Astrocyte of the cerebellum (primary cell): ENCODE results near the gene CUX1.
"Not testable (repeated sequence)": the region's sequence is repeated elsewhere in the genome, so short reads cannot be mapped to it uniquely, and the experiment has no call there.

Source experiments
- DNase-seq: peaks from one replicate; pipeline ENCODE4 v3.0.0-alpha.2; 2011; ENCODE audit warnings: low read depth
- H3K4me3 ChIP-seq: 2 replicates; pipeline ENCODE4 v1.5.1; 2011; ENCODE audit warnings: mild to moderate bottlenecking, low read depth, low read length, moderate library complexity
- in situ Hi-C: cut with HindIII; loops from 2 replicates; pipeline ENCODE4 v1.10.0; 2017; ENCODE audit warnings: low sequenced_read_pairs
- TF ChIP-seq, protein P1 (sequence below): IDR thresholded peaks from 2 replicates; pipeline ENCODE4 v1.5.1; 2012; ENCODE audit warnings: low read length, low read depth, moderate library complexity, mild to moderate bottlenecking; ENCODE audit errors: missing control alignments

Gene CUX1

DNA sequence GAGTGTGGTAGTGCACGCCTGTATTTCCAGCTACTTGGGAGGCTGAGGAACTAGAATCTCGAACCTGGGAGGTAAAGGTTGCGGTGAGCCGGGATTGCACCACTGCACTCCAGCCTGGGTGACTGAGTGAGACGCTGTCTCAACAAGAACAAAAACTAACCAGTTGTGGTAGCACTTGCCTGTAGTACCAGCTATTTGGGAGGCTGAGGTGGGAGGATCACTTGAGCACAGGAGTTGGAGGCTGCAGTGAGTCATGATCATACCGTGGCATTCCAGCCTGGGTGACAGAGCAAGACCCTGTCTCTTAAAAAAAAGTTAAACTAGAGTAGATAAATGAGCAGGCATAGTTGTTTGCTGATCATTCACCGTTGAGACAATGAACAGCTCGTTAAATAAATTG, 48.9 kb downstream of the CUX1 start:
- in situ Hi-C loops: no loop called here
- TF ChIP-seq, protein P1, sequence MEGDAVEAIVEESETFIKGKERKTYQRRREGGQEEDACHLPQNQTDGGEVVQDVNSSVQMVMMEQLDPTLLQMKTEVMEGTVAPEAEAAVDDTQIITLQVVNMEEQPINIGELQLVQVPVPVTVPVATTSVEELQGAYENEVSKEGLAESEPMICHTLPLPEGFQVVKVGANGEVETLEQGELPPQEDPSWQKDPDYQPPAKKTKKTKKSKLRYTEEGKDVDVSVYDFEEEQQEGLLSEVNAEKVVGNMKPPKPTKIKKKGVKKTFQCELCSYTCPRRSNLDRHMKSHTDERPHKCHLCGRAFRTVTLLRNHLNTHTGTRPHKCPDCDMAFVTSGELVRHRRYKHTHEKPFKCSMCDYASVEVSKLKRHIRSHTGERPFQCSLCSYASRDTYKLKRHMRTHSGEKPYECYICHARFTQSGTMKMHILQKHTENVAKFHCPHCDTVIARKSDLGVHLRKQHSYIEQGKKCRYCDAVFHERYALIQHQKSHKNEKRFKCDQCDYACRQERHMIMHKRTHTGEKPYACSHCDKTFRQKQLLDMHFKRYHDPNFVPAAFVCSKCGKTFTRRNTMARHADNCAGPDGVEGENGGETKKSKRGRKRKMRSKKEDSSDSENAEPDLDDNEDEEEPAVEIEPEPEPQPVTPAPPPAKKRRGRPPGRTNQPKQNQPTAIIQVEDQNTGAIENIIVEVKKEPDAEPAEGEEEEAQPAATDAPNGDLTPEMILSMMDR: no peak
- no peak overlapping the region for H3K4me3 ChIP-seq
- no peak for DNase-seq

GRCh38 chr7:101867265-101867664, 49.8 kb downstream of the CUX1 start:
- H3K4me3 ChIP-seq: no peak overlapping the region
- no peak for DNase-seq
- TF ChIP-seq, protein P1: no peak
- in situ Hi-C loops: no loop called here

- DNase-seq, H3K4me3 ChIP-seq, in situ Hi-C loops: not testable (repeated sequence)
These were observed 50.3 kb downstream of the CUX1 start for GRCh38 chr7:101867681-101868080.

GRCh38 chr7:101868191-101868950, 50.9 kb downstream of the CUX1 start:
- TF ChIP-seq, protein P1: no peak
- H3K4me3 ChIP-seq: no peak overlapping the region
- no peak for DNase-seq
- in situ Hi-C loops: no loop called here

- in situ Hi-C loops: no loop called here
- no peak for DNase-seq
- TF ChIP-seq, protein P1: no peak
These were observed 51.8 kb downstream of the CUX1 start for GRCh38 chr7:101869026-101869900.

DNA sequence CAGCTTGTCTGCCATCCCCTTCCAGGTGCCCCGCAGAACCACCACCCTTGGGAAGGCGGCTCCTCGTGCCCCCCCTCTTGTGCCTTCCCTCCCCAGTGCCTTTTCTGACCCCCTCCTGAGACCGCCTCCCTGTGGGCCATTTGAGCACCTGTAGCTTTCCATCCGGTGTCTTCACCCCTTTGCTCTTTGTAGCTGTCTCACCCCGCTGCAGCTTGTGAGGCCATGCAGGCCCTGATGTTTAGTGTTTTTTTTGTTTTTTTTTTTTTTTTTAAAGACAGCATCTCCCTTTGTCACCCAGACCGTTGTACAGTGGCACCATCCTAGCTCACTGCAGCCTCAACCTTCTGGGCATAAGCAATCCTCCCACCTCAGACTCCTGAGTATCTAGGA, 52.5 kb downstream of the CUX1 start:
- TF ChIP-seq, protein P1: no peak
- no peak overlapping the region for H3K4me3 ChIP-seq
- no peak for DNase-seq
- in situ Hi-C loops: no loop called here

More at GRCh38 chr7:101869026-101869900, 51.8 kb downstream of the CUX1 start:
- H3K4me3 ChIP-seq: no peak overlapping the region

DNA sequence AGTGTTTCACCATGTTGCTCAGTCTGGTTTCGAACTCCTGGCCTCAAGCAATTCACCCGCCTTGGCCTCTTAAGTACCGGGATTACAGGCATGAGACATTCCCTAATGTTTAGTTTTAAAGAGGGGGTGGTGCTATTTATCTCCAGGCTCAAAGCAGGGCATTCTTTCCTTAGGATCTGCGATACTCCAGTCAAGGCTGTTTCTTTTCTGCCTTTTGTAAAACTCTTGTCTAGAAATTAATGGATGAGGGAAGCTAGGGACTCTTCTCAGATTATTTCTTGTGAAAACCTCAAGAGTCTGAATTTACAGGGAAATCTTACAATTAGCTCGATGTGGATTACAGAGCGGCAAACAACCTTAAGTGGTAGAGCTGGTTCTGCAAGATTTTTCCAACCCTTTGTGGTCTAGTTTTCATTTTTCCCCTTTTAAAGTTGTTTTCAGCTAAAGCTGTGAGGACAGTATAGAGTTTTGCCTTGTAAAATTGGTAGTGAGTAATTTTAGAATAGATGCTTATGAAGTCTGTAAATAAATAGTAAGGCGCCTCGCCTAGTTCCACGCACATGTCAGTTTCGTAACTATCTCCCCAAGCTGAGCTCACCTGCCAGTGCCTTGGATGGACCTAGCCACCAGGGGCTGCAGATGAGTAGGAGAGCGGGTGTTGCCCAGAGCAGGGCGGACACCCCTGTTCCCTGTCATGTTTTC, 53.1 kb downstream of the CUX1 start:
- in situ Hi-C loops: no loop called here
- H3K4me3 ChIP-seq: no peak overlapping the region
- DNase-seq: no peak
- TF ChIP-seq, protein P1: no peak
